Heart left ventricle (tissue), 16 donors: ENCODE results near the gene ARHGAP44. TPM values are rescaled to one million over a fixed set of nuclear protein-coding genes. Genes with fewer than 3 reads are reported as not detected.

Source experiments
- ATAC-seq, 4 donors: fragments of 200-7000 bp; cut with Tn5 transposase; one replicate each; pipeline ENCODE4 v1.9.1; 2020 to 2022; ENCODE audit warnings: moderate library complexity in 4 of 4, mild to moderate bottlenecking in 3 of 4, moderate number of reproducible peaks in 1 of 4
- DNase-seq, 5 donors: peaks; one replicate each; pipeline ENCODE4 v3.0.0-alpha.2; 2020
- H3K27ac ChIP-seq, 12 donors: fragments of 200-600 bp; sonication (generic) in 4 of 12; one replicate each; pipeline versions ENCODE4 v1.5.0 to v1.8.0; 2016 to 2022; ENCODE audit warnings: mild to moderate bottlenecking in 2 of 12
- H3K27me3 ChIP-seq, 9 donors: fragments of 200-600 bp; sonication (generic) in 2 of 9; one replicate each; pipeline versions ENCODE4 v1.5.1 to v1.8.0; 2016 to 2022; ENCODE audit warnings: mild to moderate bottlenecking in 3 of 9
- H3K36me3 ChIP-seq, 9 donors: fragments of 200-600 bp; sonication (generic) in 2 of 9; one replicate each; pipeline versions ENCODE4 v1.5.0 to v1.8.0; 2018 to 2022; ENCODE audit warnings: mild to moderate bottlenecking in 2 of 9
- H3K4me1 ChIP-seq, 12 donors: fragments of 200-600 bp; sonication (generic) in 4 of 12; one replicate each; pipeline versions ENCODE4 v1.5.0 to v1.8.0; 2016 to 2022; ENCODE audit warnings: mild to moderate bottlenecking in 3 of 12
- H3K4me3 ChIP-seq, 12 donors: fragments of 200-600 bp; sonication (generic) in 4 of 12; one replicate each; pipeline versions ENCODE4 v1.5.0 to v1.8.0; 2017 to 2022; ENCODE audit warnings: mild to moderate bottlenecking in 9 of 12, moderate library complexity in 4 of 12
- H3K9me3 ChIP-seq, 12 donors: fragments of 200-600 bp; sonication (generic) in 4 of 12; one replicate each; pipeline versions ENCODE4 v1.5.0 to v1.8.0; 2016 to 2022; ENCODE audit warnings: mild to moderate bottlenecking in 1 of 12
- POLR2A ChIP-seq, 2 donors: fragments of 450-650 bp; IDR thresholded peaks; one replicate each; pipeline ENCODE4 v1.6.1; 2017; ENCODE audit warnings: antibody characterized with exemption in 2 of 2, mild to moderate bottlenecking in 2 of 2, moderate library complexity in 2 of 2
- WGBS, 4 donors: extraction: QIAGEN DNeasy Blood & Tissue Kit in 2 of 4; methylation state at CpG; one replicate each; pipeline versions ENCODE4 v1.1.5 to v1.1.7; 2013 to 2018; 5-methylcytosine and 5-hydroxymethylcytosine counted together
- intact Hi-C, 10 donors: fragments of 100-400 bp; cut with DNase I; formaldehyde crosslinking; loops; one replicate each; pipeline versions ENCODE4 v1.11.1 to v1.14.2; 2022
- polyA plus RNA-seq, 2 donors: library from polyadenylated mRNA; stranded (reverse); fragments of 200-250 nt; gene quantifications; one replicate each; pipeline ENCODE4 v1.2.3, GENCODE V29; 2013
- total RNA-seq, 9 donors: library from RNA; depleted of rRNA in 2 of 9; stranded (reverse); fragments of >200 nt in 2 of 9; fragmentation: NEBNext Ultra II Directional in 3 of 9; extraction: Animal tissue kit (Norgen Biotek cat#: 25700) in 3 of 9; gene quantifications; one replicate each; pipeline versions ENCODE4 v1.1.0 to v1.2.4, GENCODE V29; 2016 to 2023
- TF ChIP-seq, protein P1 (sequence below), 12 donors: fragments of 200-600 bp; sonication (generic) in 4 of 12; IDR thresholded peaks; one replicate each; pipeline versions ENCODE4 v1.5.0 to v1.8.0; 2018 to 2022; ENCODE audit warnings: antibody characterized with exemption in 12 of 12, mild to moderate bottlenecking in 5 of 12
- donor health status: ischemic (EF 13 %, LVEDD 7.1; RV severe dilation, severe dysfunction).
- donor health status: healthy with polysubstance abuse.
- donor health status: DM: no; HTN: yes; CAD: no.
- donor health status: DM: no; HTN: no; CAD: no.
- donor health status: ischemic (EF 25% LVEDD 6.9; RV normal size, moderate dysfunction).
- donor health status: ischemic (EF 25% LVEDD 5.7; RV mildly dilated, moderate dysfunction).
- donor health status: healthy.
- donor health status: DM: yes; HTN: yes; CAD: no.
- donor health status: ischemic (EF 35%, LVEDD 5.7; RV mildly dilated, moderate dysfunction).
- donor health status: nonischemic (EF 11% LVEDD 7.7; RV severe dilation, severe dysfunction).
- donor health status: DM: yes; HTN: yes; CAD: no.
- donor health status: PGD.
- donor health status: ischemic (EF 29% LVEDD 5.4; RV normal size, mild dysfunction).
- donor health status: nonischemic (EF 23%, LVEDD 6.1; RV moderate dilation, normal function).

ARHGAP44 gene
- total and polyA plus RNA-seq, 11 donors: 4.3 to 15.7 (median 8.6) TPM

DNA sequence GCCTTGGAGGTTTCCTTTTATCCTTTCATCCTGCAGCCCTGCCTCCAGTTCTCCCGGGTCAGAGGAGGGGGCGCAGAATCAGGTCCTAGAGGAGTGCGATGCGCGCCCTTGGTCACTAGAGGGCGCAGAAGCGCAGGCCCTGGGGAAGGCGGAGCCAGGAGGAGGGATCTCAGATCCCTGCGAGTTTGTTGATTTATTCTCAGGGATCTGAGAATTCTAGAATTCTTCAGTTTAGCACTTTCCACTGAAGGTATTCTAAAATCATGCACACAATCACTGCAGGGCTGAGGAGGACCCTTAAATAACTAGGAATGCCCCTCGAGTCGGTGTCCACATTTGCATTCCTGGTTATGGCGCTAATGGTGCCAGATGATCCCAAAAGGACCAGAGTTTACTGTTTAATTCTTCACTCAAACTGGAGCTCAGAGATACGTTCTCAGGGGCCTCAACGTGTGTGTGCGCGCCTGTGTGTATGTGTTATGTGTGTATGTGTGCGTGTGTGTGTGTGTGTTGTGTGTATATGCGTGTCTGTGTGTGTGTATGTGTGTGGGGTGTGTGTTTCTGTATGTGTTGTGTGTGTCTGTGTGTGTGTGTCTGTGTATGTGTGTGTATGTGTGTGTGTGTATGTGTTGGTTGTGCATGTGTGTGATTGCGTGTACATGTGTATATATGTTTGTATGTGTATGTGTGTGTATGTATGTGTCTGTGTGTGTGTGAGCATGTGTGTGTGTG lies 235.4 kb downstream of the ARHGAP44 start:
- H3K9me3 ChIP-seq: no peaks in the 10 kb centered on the region
- TF ChIP-seq POLR2A (IDR thresholded peaks at IDR 0.05): no peak
- TF ChIP-seq, protein P1, sequence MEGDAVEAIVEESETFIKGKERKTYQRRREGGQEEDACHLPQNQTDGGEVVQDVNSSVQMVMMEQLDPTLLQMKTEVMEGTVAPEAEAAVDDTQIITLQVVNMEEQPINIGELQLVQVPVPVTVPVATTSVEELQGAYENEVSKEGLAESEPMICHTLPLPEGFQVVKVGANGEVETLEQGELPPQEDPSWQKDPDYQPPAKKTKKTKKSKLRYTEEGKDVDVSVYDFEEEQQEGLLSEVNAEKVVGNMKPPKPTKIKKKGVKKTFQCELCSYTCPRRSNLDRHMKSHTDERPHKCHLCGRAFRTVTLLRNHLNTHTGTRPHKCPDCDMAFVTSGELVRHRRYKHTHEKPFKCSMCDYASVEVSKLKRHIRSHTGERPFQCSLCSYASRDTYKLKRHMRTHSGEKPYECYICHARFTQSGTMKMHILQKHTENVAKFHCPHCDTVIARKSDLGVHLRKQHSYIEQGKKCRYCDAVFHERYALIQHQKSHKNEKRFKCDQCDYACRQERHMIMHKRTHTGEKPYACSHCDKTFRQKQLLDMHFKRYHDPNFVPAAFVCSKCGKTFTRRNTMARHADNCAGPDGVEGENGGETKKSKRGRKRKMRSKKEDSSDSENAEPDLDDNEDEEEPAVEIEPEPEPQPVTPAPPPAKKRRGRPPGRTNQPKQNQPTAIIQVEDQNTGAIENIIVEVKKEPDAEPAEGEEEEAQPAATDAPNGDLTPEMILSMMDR (IDR thresholded peaks at IDR 0.05): peak; percentile 88 to 99 (median 92)
- H3K36me3 ChIP-seq: no peaks in the 10 kb centered on the region
- peak overlapping the region in 6 of 12 donors; percentile 3 to 43 (median 27) for H3K4me3 ChIP-seq
- H3K4me1 ChIP-seq: peaks cover 0 to 9% (median 0%) of the 10 kb centered on the region in 12 donors
- peak; percentile 69 to 88 (median 83) for ATAC-seq
- H3K27me3 ChIP-seq: peaks cover 0 to 10% (median 0%) of the 10 kb centered on the region in 9 donors
- WGBS, 4 donors: 25 to 37% (median 29%) methylated on average over 19 of the region's 19 CpGs
- DNase-seq: peak in 4 of 5 donors; percentile 38 to 79 (median 58)
- no peak overlapping the region for H3K27ac ChIP-seq
- intact Hi-C loops: loop anchor here in 1 of 10 donors (10.0 kb wide), 1 partner anchor 1280 kb away; the partner anchor contains the start of gene HS3ST3B1

DNA sequence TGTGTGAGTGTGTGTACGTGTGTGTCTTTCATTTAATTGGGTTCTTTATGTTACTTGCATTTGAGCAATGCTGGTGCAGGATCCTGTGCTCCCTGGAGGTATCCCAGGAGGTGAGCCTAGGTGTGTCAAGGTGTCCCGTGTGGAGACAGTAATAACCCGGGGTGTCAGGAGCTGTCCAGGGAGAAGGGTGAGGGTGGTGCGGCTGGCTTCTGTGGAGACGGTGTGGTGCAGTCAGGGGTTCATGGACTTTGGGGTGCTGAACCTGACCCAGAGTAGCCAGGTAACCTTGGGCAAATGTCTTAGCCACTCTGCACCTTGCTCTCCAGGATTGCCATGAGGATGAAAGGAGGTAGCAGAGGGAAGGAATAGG lies 235.9 kb downstream of the ARHGAP44 start:
- H3K4me1 ChIP-seq: peaks cover 0 to 9% (median 0%) of the 10 kb centered on the region in 12 donors
- WGBS, 4 donors: 68 to 78% (median 69%) methylated on average over 5 of the region's 5 CpGs

DNA sequence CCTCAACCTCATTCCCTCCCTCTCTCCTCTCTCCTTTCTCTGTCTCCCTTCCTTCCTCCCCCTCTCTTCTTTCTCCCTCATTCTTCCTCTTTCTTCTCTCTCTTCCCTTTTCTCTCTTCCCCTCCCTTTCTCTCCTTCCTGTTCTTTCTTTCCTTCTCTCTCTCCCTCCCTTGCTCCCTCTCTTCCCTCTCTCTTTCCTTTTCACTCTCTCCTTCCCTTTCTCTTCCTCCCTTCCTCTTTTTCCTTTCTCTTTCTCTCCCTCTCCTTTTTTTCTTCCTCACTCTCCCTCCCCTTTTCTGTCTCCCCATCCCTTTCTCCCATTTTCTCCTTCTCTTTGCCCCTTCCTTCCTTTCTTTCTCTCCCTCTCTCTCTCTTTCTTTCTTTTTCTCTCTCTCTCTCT lies 236.4 kb downstream of the ARHGAP44 start:
- Histone ChIP-seq H3K9me3 (no peaks in the 10 kb centered on the region), H3K4me1 (peaks cover 0 to 9% (median 0%) of the 10 kb centered on the region in 12 donors), H3K4me3 (no peak overlapping the region), H3K27ac (no peak overlapping the region), H3K36me3 (no peaks in the 10 kb centered on the region), H3K27me3 (peaks cover 0 to 10% (median 0%) of the 10 kb centered on the region in 9 donors)
- intact Hi-C loops: loop anchor here in 1 of 10 donors (10.0 kb wide), 1 partner anchor 1279 kb away; the partner anchor contains the start of gene HS3ST3B1
- DNase-seq: no peak
- no peak for TF ChIP-seq POLR2A (IDR thresholded peaks at IDR 0.05)
- TF ChIP-seq, protein P1 (IDR thresholded peaks at IDR 0.05): no peak
- no peak for ATAC-seq

More for the DNA sequence above, 235.9 kb downstream of the ARHGAP44 start:
- TF ChIP-seq, protein P1 (IDR thresholded peaks at IDR 0.05): no peak
- TF ChIP-seq POLR2A (IDR thresholded peaks at IDR 0.05): no peak
- Histone ChIP-seq H3K27ac (no peak overlapping the region), H3K27me3 (peaks cover 0 to 10% (median 0%) of the 10 kb centered on the region in 9 donors), H3K9me3 (no peaks in the 10 kb centered on the region), H3K4me3 (no peak overlapping the region), H3K36me3 (no peaks in the 10 kb centered on the region)
- intact Hi-C loops: loop anchor here in 1 of 10 donors (10.0 kb wide), 1 partner anchor 1280 kb away; the partner anchor contains the start of gene HS3ST3B1
- peak in 1 of 4 donors; percentile 28 for ATAC-seq
- DNase-seq: no peak

DNA sequence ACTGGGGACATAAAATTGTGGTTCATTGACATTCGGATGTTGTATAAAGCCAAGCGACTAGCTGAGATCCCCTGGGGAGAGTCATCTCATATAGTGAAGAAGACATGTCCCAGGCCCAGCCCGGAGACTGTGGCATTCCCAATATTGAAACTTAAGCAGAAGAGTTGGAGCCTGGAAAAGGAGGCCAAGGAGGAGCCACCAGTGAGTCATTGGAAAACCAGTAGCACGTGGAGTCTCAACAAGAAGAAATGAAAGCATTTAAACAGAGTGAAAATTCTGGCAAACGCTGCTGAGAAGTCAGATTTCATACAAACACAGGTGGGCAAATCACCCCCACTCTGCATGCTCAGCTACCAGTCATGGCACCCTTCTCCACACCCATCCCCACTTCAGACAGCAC lies 237.9 kb downstream of the ARHGAP44 start:
- intact Hi-C loops: loop anchor here in 1 of 10 donors (10.0 kb wide), 1 partner anchor 1278 kb away; the partner anchor contains the start of gene HS3ST3B1
- no peak for TF ChIP-seq POLR2A (IDR thresholded peaks at IDR 0.05)
- TF ChIP-seq, protein P1 (IDR thresholded peaks at IDR 0.05): no peak
- no peak overlapping the region for H3K27ac ChIP-seq
- H3K36me3 ChIP-seq: no peaks in the 10 kb centered on the region
- WGBS, 4 donors: 85 to 91% (median 89%) methylated on average over 5 of the region's 5 CpGs
- DNase-seq: no peak
- no peaks in the 10 kb centered on the region for H3K9me3 ChIP-seq
- ATAC-seq: no peak
- H3K4me3 ChIP-seq: no peak overlapping the region
- peaks cover 0 to 10% (median 0%) of the 10 kb centered on the region in 9 donors for H3K27me3 ChIP-seq
- peaks cover 0 to 9% (median 4%) of the 10 kb centered on the region in 12 donors for H3K4me1 ChIP-seq
